Inflammatory macrophage treated with lipopolysaccharide for 1 hour (primary cell): ENCODE results near the gene NTN1.

ENCODE experiments used
- DNase-seq, 2 donors: peaks; one replicate each; pipeline ENCODE4 v3.0.0-alpha.2; 2020 to 2022

The NTN1 gene

DNA sequence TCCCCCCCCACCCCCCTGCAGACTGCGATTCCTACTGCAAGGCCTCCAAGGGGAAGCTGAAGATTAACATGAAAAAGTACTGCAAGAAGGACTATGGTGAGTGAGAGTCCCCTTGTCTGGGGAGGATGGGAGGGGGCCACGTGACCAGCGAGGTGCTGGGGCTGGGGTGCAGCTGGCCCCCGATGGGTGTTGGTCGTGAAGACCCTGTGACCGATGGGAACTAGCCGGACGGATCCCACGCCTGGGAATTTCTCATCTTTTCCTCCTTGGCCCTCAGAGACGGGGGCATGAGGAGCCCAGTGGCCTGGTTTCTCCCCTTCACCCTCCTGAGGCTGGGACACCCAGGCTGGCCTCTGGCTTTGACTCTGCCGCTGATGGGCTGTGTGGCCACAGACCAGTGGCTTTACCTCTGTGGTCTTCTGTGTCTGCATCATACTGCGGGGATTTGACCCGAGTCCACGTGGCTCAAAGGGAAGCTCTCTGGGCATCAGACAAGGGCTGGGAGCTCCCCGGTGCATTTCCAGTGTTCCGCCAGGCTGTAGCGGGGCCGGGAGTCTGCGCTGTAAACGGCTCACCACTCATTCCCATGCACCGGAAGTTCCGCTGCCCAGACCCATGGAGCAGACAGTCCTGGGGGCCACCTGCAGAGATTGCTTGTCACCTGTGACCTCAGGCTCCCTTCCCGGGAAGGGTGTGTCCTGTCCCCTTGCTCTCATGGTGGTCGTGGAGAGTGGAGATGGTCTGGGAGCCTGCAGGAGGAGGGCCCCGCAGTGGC is 200.0 kb downstream of the NTN1 start:
- DNase-seq: no peak

DNA sequence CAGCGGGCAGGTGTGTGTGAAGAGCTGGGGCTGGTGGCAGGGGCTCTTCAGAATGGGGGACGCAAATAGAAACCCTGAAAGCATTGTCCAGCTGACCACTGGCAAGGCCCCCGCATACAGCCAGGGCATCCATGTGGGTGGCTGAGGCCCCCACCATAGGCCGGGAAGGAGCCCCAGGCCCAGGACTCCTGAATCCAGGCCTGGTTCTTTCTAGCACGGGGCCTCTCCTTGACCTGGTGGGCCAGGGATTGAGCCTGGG is 200.5 kb downstream of the NTN1 start:
- no peak for DNase-seq

DNA sequence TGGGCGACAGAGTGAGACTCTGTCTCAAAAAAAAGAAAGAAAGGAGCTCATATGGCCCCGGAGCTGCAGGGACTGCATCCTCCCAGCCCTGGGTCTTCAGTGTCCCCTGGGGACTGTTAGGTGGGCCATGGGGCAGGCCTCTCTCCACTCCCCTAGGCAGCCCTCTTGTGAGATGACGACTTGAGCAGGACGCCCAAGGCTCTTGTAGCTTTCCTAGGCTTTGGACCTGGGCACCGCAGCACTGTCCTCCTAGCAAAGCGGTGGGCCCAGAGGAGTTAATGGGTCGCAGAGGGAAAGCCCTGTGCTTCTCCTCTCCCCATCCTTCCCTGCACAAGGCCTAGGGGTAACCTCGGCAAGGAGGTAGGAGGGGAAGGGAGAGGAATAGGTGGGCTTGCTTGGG is 202.2 kb downstream of the NTN1 start:
- no peak for DNase-seq

DNA sequence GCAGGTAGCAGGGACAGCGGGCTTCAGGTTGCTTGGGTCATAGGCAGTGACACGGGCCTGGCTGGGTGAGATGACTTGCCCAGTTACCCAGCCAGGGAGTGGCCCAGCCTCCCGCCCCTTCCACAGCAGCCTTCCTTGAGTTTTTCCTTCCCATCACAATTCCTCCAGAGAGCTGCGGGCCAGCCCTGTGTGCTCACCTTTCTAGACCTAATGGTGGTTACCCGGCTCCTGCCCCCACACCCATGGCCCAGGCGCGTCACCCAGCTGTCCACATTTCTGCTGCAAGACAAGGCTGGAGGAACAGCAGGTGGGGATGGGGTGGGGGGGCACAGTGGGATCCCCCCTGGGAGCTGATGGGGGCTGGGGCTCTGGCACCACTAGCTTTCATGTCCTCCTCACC is 203.2 kb downstream of the NTN1 start:
- no peak for DNase-seq

DNA sequence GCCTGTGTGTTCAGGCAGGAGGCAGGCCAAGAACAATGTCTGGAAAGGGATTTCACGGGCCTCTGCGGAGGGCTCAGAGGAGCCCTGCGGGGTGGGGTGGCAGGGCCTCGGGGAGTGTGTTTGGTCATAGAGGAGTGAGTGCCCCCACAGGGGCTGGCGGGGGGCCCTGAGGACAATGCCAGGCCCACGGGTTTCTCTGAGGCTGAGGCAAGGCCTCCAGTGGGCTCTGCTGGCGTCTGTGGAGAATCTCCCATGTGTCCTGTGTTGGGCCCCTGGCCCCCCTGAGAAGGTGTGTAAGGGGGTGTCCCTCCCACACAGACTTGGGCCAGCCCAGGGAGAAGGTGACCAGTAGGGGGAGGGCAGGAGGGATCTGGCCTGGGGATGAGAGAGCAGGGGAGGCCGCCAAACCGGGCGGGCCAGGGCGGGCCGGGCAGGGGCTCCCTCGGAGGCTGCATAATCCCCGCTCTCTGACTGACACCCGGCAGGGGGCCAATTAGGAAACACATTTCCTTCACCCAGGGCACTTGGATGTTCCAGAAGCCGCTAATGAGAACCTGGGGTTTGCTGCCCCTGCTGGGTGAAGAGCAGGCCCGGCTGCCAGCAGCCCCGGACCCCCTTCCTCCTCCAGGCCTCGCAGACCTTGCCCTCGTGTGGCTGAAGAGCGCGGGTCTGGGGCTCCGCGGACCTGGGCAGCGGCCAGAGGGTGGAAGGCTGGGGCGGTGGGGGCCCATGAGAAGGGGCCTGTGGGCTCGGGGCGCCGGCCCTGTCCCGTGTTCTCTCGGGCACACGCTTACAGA is 204.2 kb downstream of the NTN1 start:
- DNase-seq: no peak

DNA sequence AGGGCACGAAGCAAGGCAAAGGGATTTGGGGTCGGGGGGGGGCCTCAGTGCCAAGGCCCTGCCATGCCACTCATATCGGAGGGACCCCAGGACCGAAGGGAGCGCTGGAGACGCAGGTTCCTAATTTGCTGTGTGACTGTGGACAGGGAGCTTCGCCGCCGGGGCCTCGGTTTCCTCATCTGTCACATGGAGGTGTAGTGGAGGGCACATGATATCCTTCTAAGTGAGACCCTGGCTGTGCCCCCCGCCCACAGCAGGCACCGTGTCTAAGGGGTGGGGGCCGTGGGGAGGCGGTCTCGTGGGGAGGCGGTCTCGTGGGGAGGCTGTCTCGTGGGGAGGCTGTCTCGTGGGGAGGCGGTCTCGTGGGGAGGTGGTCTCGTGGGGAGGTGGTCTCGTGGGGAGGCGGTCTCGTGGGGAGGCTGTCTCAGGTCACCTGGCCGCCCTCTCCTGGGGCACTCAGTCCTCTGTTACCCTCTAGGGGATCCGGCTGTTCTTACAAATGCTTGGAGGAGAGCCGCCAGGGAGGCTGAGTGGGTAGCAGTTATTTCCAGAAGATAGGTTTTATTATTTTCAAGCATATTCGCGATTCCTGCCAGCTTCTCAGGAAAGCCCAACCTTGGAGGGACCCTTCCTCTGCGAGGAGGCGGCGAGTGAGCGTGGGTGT is 205.0 kb downstream of the NTN1 start:
- no peak for DNase-seq

DNA sequence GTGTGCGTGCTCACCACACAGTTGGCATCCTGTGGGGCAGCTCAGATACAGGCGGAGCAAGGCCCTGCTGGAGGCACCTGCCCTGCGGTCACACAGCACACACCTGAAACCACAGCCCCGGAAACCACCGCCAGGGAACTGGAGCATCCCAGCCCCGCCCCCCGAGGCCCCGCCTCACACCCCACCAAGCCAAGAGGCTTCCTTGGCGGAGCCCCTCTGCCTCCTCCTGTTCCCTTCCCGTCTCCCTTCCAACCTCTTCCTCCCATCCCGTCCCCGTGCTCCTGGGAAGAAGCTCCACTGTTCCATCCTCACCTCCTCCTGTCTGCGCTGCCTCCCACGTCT is 205.5 kb downstream of the NTN1 start:
- no peak for DNase-seq

DNA sequence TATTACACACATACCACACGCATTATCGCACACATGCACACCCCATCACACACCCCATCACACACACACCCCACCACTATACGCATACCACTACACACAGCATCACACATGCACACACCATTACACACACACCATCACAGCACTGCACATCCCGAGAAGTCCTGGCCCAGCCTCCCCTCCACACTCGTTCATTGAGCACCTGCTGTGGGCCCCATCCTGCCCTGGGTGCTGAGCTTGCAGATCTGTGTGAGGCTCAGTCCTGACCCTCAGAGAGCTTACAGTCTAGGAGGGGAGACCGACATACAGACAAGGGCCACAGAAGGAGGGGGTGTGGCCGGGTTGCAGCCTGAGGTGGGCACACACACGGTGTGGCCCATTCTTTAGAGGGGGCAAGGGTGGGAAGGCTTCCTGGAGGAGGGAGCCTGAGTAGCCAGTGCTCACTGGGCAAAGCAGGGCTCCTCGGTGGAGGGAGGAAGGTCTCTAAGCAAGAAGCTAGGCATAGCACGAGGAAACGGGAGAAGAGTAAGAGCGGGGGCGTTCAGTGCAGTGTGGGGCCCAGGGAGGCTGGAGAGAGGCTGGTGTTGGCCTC is 206.6 kb downstream of the NTN1 start:
- DNase-seq: no peak

DNA sequence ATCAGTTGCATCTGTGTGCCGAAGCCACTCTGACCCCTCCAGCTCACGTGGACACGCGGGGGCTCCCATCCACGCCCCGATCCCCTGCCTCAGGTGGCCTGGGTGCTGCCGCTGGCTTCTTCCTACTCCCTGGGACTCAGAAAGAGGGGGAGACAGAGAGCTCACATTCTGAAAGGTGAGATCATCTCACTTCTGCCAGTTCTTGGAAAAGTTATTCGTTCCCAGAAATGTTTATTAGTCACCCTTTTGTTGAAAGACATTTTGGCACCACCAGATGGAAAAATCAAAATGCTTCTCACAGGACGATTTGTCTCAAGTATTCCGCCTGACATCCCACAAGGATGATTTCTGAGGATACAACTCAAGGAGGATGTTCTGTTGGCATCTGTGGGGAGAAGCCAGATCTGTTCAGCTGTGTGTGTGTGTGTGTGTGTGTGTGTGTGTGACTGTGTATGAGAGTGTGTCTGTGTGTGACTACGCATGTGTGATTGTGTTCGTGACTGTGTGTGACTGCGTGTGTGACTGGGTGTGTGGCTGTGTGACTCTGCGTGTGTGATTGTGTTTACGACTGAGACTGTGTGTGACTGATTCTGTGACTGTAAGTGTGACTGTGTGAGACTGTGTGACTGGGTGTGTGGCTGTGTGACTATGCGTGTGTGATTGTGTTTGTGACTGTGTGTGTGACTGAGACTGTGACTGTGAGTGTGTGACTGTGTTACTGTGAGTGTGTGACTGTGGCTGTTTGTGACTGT is 207.3 kb downstream of the NTN1 start:
- no peak for DNase-seq

DNA sequence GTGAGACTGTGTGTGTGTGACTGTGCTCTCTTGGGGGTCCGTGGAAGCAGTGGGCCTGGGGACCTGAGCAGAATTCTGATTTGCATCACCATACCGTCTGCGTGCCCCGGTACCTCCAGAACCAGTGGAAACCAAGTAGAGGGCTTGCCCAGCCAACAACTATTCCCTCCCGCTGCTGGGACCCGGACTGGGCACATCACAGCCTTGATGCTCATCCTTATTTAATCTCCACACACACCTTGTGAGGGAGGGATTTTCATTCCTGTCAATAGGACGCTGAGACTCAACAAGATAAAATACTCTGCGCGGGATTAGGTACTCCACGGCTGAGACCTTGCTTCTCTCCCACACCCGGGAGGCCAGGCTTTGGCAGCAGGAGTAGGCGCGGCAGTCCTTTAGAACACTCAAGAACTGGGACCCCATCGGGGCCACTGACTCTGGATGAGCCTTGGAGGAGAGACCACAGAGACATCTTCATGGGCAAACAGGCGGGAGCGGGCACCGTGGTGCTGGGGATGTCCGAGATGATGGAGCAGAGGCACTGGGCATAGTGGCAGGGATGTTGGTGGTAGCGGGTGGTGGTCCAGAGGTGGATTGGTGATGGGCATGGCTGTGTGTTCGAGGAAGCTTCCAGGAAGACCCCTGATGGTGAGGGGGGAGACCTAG is 208.0 kb downstream of the NTN1 start:
- no peak for DNase-seq

DNA sequence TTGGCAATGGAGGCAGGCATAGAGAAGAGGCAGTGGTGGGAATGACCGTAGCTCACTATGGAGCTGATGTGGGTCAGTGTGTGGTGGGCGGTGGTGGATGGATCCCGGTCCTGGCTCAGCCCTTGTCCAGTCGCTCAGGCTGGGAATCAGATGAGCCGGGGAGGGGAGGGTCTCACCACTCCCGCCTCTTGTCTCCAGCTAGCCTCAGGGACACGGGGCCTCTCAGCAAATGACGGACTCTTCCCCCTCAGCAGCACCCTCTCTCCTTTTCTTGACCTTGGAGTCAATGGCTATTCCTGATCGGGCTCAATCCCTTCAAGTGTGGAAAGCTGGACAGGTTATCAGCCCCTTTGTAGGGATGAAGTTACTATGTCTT is 208.5 kb downstream of the NTN1 start:
- DNase-seq: no peak

DNA sequence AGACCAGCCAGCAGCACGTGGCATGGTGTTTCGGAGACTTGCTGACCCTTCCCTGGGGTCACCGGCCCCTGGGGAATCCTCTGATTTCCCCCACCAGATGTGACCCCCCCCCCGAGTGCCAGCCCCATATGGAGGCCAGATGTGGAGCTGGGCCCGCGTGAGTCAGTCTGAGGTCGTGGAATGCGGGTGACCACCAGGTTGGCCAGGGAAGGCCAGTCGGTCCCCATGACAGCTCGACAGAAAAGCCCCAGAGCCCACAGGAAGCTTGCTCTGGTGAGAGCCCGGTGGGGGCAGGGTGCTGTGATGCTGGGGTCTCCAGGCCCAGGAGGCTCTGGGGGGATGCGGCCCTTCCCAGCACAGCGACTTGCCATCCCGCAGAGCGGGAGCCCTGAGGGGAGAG is 209.0 kb downstream of the NTN1 start:
- DNase-seq: no peak

DNA sequence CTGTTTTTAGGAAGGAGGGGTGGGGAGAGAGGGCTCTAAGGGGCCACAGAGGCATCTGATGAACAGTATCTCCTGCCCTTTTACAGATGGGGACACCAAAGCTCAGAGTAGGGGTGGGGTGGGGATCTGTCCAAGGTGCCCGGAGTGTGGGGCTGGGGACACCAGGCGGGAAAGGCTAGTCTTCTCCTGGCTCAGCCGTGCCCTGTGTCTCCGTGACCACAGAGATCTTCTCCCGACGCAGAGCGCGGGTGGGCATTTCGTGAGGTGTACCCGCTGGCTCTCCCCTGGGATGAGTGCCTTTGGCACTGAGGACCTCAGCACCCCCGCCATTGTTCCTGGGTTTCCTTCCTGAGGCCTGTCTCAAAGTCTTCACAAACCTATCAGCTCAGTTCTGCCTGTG is 209.6 kb downstream of the NTN1 start:
- no peak for DNase-seq

DNA sequence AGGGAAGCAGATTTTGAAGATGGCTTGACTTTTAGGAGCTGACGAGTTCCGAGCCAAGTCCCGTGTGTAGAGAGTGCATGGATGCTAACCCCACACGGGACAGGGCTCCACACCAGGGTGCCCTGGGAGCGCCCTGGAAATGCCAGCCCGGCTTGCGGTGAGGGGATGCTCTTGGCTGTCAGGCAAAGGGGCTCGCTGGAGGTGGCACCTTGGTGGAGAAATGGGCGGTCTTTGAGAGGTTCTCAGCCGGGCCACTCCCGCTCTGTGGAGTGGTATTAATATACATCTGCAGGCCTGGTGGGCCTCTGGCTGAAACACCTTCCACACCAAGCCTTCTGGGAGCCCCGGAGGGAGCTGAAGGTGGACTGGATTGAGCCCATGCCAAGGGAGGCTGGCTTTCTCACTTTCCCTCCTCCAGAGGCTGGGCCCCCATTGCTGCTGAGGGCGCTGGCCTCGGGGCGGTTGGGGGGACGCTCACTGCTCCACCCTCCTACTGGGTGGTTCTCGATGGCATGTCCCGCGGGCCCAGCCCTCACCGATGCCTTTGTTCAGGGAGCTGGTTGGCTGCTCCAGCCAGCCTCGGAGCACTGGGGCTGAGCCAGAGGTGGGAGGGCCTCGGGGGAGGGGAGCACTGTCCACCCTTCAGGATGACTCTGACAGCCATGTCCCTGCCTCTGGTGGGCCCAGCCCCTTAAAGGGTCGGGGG is 210.3 kb downstream of the NTN1 start:
- no peak for DNase-seq

DNA sequence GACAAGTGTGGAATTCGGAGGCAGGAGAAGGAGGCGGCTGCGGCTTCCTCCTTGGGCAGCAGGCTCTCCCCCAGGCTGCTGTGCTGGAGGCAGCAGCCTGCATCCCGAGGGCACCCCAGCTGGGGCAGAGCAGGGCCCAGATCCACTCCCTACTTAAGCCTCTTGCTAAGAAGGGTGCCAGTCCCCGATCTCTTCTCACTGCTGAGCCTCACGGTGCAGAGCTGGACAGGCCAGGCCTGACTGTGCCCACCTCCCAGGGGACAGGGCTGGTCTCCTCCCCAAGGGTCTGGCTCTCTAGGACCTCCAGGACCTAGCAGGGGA is 210.8 kb downstream of the NTN1 start:
- no peak for DNase-seq

DNA sequence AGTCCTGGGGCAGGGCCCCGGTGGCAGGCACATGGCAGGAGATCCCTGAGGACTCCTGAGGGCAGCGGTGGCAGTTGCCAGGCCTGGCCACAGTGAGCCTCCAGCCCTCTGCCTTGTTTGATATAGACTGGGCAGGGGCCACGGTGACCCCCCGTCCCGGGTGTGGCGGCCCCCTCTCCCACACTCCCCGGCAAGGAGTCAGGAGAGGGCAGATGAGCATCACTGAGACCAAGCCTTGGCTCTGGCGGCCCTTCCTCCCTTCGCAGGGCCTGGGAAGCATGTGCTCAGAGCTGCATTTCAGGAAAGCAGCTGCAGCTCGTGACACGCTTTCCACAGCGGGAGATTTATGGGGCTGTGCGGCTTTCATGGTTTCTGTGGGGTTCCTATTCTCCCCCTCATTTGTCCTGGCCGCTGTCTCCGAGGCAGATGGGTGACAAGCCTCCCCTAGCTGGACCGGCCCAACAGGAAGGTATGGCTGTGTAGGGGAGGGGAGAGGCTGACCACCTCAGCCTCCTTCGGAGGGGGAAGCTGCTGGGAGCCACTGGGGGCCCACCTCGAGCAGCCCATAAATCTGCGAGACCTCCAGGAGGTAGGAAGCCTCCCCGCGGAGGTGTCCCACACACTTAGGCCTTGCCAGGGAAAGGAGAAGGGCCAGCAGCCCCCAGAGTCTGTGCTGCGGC is 211.4 kb downstream of the NTN1 start:
- no peak for DNase-seq

DNA sequence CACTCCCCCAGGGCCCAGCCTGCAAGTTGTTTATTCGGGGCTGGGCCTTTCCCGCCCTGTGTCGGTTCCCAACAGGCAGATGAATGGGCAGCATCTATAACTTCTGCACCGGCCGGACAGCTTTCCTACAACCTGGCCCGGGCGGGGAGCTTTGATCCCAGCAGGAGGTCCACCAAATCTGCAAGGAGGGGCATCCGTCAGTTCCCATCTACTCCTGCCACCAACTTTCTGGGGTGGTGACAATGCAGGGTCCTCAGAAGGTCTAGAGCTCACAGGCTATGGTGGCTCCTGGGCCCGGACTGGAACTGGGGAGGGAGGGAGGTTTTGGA is 211.9 kb downstream of the NTN1 start:
- DNase-seq: no peak

DNA sequence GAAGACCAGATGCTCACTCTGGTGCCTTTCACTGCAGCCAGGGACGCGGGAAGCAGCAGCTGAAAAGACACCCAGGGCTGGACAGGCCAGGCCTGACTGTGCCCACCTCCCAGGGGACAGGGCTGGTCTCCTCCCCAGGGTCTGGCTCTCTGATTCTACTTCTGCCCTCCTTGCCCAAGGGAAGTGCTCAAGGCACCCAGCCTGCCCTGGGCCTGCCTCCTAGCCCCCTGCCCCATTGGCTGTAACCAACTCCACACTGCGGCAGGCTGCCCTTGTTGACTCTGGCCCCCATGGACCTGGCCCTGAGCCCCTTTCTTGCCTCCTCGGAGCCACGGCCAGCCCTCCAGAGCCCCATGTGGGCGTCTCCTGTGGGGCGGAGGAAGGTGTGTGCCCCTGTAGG is 212.5 kb downstream of the NTN1 start:
- no peak for DNase-seq

DNA sequence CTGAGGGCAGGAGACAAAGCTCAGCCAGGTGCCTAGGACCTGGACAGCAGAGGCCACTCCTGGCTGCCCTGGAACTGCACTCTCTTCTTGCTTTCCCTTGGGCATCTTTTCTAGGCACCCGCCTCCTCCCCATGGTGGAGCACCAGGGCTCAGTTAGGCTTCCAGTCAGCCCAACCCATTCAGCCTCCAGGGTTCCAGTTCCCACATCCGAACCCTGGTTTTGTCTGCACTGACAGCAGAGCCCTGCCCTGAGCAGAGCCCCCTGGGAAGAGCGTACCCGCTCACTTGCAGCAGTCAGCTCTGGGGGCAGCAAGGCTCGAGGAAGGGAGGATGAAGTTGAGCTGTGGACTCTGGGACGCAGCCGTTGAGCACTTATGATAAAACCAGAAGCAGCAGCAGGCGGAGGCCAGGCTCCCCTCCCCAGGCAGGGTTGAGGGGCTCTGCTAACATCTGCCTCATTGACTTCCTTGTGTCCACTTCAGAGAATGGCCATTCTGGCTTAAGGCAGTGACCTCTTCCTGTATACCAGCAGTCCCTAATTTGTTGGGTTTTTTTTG is 213.2 kb downstream of the NTN1 start:
- DNase-seq: no peak

DNA sequence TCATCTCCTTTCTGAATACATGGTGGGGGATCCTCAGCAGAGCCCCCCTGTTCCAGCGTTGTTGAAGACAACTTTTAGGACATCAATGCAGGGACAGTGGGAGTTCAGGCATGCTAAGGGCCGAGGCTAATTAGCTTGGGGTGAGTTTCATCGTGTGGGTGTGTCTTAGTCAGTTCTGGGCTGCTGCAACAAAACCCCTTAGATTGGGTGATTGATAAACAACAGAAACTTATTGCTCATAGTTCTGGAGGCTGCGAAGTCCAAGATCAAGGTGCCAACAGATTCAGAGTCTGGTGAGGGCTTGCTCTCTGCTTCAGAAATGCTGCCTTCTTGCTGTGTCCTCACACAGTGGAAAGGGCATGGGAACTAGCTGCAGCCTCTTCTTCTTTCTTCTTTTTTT is 214.0 kb downstream of the NTN1 start:
- DNase-seq: no peak

DNA sequence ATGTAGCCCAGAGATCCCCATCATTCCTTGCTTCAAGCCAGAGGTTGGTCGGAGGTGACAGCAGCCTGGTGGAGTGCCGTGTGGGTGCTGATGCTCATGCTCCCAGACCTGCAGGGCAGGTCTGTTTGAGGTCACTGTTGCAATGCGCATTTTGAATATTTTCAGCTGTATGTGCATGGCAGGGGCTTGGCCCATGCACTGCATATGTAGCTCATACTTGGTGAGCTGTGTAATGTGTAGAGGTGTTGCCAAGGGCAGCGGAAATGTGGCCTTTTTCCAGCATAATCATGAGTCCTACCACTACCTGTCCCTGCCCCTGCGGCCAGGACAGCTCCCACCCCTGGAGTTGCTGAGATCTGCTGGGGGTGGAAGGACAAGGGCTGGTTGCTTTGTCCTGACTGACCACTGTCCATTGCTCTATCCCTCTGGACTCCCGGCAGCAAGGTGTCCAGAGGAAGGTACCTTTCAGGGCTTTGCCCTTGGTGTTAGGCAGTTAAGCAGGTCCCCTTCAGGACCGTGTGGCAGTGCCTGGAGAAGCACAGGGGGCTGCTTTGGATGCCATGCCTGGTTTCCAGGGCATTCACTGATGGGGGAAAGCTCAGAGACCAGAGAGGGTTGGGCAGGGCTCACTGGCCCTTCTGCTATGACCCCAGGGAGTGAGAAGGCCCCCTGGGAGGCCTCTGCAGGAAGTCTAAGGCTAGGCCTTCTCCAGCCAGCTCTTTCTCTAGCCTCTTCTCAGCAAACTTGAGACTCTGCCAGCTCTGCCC is 215.2 kb downstream of the NTN1 start:
- no peak for DNase-seq
